ENCODE data around the gene OR6K2. TPM values are rescaled to one million over a fixed set of nuclear protein-coding genes. Genes with fewer than 3 reads are reported as not detected.

The OR6K2 gene
- total and polyA plus RNA-seq, 2 donors from 2014 or later, result not detected

DNA sequence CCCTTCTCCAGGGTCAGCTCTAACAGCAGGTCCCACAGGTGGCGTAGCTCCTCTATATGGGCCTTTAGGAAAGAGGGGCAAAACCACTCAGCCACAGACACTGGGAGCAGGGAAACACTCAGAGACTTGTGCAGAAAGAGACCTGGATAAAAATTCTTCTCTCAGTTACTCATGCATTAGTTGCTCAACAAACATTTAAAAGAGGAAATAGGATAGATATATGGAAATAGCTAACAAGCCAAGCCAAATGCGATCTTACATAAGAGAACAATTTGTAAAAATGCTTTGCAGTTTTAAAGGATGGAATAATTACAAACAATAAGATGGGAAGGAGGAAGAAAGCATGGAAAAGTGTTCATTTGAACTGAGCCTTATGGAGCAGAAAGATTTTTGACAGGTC, 18.8 kb downstream of the OR6K2 start:
- no peak overlapping the region for H3K27ac ChIP-seq (ENCODE audit: low read depth in 2 of 2, low read length in 2 of 2)
- no peak for FAIRE-seq
- intact Hi-C loops (cut with DNase I), result no loop called here

DNA sequence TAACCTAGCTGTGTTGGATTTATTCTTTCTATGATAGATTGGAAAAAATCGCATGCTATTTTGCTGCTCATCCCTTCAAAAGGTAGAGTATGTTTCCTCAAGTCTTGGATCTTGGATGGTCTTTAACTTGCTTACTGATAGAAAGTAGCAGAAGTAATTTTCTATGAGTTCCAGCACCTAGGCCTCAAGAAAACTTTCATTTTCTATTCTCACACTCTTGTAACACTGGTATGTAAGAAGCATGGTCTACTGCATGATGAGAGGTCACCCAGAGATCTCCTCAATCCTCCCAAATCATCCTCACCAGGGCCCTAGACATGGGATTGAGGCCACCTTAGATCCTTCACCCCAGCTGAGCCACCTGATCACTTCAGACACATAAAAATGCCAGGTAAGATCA, 21.2 kb downstream of the OR6K2 start:
- Histone ChIP-seq H3K4me3 (ENCODE audit: low read length in 3 of 3) (no peak overlapping the region), H3K9me3 (ENCODE audit: control insufficient read depth in 2 of 3, insufficient read depth in 1 of 3, low read length in 3 of 3) (no peaks in the 10 kb centered on the region), H3K9ac (ENCODE audit: low read length in 3 of 3) (no peak overlapping the region), H3K27me3 (ENCODE audit: control insufficient read depth, insufficient read depth, low read length) (no peaks in the 10 kb centered on the region), H3K4me1 (ENCODE audit: control insufficient read depth in 2 of 3, insufficient read depth in 2 of 3, low read depth in 1 of 3, low read length in 3 of 3) (no peaks in the 10 kb centered on the region), H3K36me3 (ENCODE audit: control insufficient read depth in 2 of 3, insufficient read depth in 3 of 3, low read length in 3 of 3) (no peaks in the 10 kb centered on the region), H3K27ac (ENCODE audit: low read depth in 2 of 2, low read length in 2 of 2) (no peak overlapping the region)
- TF ChIP-seq, protein P1, sequence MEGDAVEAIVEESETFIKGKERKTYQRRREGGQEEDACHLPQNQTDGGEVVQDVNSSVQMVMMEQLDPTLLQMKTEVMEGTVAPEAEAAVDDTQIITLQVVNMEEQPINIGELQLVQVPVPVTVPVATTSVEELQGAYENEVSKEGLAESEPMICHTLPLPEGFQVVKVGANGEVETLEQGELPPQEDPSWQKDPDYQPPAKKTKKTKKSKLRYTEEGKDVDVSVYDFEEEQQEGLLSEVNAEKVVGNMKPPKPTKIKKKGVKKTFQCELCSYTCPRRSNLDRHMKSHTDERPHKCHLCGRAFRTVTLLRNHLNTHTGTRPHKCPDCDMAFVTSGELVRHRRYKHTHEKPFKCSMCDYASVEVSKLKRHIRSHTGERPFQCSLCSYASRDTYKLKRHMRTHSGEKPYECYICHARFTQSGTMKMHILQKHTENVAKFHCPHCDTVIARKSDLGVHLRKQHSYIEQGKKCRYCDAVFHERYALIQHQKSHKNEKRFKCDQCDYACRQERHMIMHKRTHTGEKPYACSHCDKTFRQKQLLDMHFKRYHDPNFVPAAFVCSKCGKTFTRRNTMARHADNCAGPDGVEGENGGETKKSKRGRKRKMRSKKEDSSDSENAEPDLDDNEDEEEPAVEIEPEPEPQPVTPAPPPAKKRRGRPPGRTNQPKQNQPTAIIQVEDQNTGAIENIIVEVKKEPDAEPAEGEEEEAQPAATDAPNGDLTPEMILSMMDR (IDR thresholded peaks at IDR 0.05; ENCODE audit: borderline replicate concordance, extremely low read depth, insufficient read depth), result no peak
- intact Hi-C loops (cut with DNase I), result no loop called here
- DNase-seq (no peak), FAIRE-seq (no peak)

More for the DNA sequence above, 18.8 kb downstream of the OR6K2 start:
- H3K27me3 ChIP-seq (ENCODE audit: control insufficient read depth, insufficient read depth, low read length), result no peaks in the 10 kb centered on the region
- H3K4me3 ChIP-seq (ENCODE audit: low read length in 3 of 3), result no peak overlapping the region
- DNase-seq, result no peak
- H3K9ac ChIP-seq (ENCODE audit: low read length in 3 of 3), result no peak overlapping the region
- TF ChIP-seq, protein P1 (IDR thresholded peaks at IDR 0.05; ENCODE audit: borderline replicate concordance, extremely low read depth, insufficient read depth), result no peak
- no peaks in the 10 kb centered on the region for H3K9me3 ChIP-seq (ENCODE audit: control insufficient read depth in 2 of 3, insufficient read depth in 1 of 3, low read length in 3 of 3)
- no peaks in the 10 kb centered on the region for H3K4me1 ChIP-seq (ENCODE audit: control insufficient read depth in 2 of 3, insufficient read depth in 2 of 3, low read depth in 1 of 3, low read length in 3 of 3)
- H3K36me3 ChIP-seq (ENCODE audit: control insufficient read depth in 2 of 3, insufficient read depth in 3 of 3, low read length in 3 of 3), result no peaks in the 10 kb centered on the region

DNA sequence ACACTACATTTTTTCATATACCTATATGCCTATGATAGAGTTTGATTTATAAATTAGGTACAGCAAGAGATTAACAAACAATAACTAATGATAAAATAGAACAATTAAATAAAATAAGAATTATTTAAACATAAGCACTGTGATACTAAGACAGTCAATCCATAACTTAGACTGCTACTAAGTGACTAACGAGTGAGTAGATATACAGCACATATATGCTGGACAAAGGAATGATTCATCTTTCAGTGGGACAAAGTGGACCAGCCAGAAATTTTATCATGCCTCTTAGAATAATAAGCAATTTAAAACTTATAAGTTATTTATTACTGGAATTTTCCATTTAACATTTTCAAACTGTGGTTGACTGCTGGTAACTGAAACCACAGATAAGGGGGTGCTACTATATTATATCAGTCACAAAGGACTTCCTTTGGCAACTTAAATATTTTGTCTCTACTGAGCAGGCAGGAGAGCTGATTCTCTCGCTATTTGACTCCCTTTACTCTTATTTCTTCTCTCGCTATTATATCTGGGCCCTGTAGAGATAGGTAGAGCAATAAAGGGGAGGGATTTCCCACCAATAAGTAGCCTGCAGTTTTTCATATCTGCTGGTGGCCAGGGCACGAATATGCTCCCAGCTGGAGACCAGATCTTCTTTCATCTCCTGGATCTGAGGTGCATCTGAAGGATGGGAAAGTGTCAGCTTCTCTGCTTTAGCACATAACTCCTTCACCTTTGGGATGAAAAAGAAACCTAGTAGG, 24.7 kb downstream of the OR6K2 start:
- intact Hi-C loops (cut with DNase I), result no loop called here
- H3K9me3 ChIP-seq (ENCODE audit: control insufficient read depth in 2 of 3, insufficient read depth in 1 of 3, low read length in 3 of 3), result no peaks in the 10 kb centered on the region
- FAIRE-seq (no peak), DNase-seq (no peak)
- no peaks in the 10 kb centered on the region for H3K27me3 ChIP-seq (ENCODE audit: control insufficient read depth, insufficient read depth, low read length)
- no peak overlapping the region for H3K27ac ChIP-seq (ENCODE audit: low read depth in 2 of 2, low read length in 2 of 2)
- H3K36me3 ChIP-seq (ENCODE audit: control insufficient read depth in 2 of 3, insufficient read depth in 3 of 3, low read length in 3 of 3), result no peaks in the 10 kb centered on the region
- no peak overlapping the region for H3K4me3 ChIP-seq (ENCODE audit: low read length in 3 of 3)
- no peak overlapping the region for H3K9ac ChIP-seq (ENCODE audit: low read length in 3 of 3)
- H3K4me1 ChIP-seq (ENCODE audit: control insufficient read depth in 2 of 3, insufficient read depth in 2 of 3, low read depth in 1 of 3, low read length in 3 of 3), result no peaks in the 10 kb centered on the region
- TF ChIP-seq, protein P1 (IDR thresholded peaks at IDR 0.05; ENCODE audit: borderline replicate concordance, extremely low read depth, insufficient read depth), result no peak
